ENCODE data around the gene CATSPERZ. TPM values are rescaled to one million over a fixed set of nuclear protein-coding genes. Genes with fewer than 3 reads are reported as not detected.

CATSPERZ gene
- total and polyA plus RNA-seq, 2 of the 13 experiments (the other 11 are each of a cell fraction or from before 2014, with no cell fraction given): 0.22 to 0.48 TPM

DNA sequence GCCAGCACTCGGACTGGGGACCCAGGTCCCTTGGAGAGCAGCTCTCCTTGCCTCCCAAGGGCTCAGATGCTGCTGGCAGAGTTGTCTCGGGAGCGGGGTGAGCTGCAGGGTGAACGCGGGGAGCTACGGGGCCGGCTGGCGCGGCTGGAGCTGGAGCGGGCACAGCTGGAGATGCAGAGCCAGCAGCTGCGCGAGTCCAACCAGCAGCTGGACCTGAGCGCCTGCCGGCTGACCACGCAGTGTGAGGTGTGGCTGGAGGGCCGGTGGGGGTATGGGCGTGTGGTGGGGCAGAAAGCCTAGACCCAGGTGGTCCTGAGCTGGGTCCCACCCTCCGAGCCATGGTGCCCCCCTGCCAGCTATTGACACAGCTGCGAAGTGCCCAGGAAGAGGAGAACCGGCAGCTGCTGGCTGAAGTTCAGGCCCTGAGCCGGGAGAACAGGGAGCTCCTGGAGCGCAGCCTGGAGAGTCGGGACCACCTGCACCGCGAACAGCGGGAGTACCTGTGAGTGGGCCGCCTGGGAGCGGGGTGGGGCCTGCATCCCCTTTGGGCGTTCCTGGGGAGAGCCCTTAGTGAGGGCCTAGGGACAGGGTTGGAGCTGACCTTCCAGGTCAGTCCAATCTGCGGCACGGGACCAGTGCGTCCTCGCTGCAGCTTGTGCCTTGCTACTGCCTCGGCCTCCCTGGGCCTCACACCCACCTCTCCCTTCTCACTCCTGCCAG is 53.0 kb downstream of the CATSPERZ start:
- 40% methylated on average over 9 of the region's 34 CpGs for WGBS (ENCODE audit: low lambda C conversion rate)

More for the DNA sequence above, 53.0 kb downstream of the CATSPERZ start:
- no peak overlapping the region for H3K27ac ChIP-seq (ENCODE audit: extremely low read length, insufficient read depth, low read length)
- H2AFZ ChIP-seq (ENCODE audit: low read length): no peak overlapping the region
- H3K9ac ChIP-seq (ENCODE audit: insufficient read depth, low read depth, low read length): no peak overlapping the region
- H3K9me3 ChIP-seq (ENCODE audit: low read length): no peaks in the 10 kb centered on the region
- no peak for DNase-seq (ENCODE audit: low spot score)
- no peak for ATAC-seq
- H4K20me1 ChIP-seq (ENCODE audit: insufficient read depth, low read length): no peaks in the 10 kb centered on the region
- H3K4me1 ChIP-seq (ENCODE audit: insufficient read depth, low read length): peaks cover 53% of the 10 kb centered on the region
- TF ChIP-seq, protein P1, sequence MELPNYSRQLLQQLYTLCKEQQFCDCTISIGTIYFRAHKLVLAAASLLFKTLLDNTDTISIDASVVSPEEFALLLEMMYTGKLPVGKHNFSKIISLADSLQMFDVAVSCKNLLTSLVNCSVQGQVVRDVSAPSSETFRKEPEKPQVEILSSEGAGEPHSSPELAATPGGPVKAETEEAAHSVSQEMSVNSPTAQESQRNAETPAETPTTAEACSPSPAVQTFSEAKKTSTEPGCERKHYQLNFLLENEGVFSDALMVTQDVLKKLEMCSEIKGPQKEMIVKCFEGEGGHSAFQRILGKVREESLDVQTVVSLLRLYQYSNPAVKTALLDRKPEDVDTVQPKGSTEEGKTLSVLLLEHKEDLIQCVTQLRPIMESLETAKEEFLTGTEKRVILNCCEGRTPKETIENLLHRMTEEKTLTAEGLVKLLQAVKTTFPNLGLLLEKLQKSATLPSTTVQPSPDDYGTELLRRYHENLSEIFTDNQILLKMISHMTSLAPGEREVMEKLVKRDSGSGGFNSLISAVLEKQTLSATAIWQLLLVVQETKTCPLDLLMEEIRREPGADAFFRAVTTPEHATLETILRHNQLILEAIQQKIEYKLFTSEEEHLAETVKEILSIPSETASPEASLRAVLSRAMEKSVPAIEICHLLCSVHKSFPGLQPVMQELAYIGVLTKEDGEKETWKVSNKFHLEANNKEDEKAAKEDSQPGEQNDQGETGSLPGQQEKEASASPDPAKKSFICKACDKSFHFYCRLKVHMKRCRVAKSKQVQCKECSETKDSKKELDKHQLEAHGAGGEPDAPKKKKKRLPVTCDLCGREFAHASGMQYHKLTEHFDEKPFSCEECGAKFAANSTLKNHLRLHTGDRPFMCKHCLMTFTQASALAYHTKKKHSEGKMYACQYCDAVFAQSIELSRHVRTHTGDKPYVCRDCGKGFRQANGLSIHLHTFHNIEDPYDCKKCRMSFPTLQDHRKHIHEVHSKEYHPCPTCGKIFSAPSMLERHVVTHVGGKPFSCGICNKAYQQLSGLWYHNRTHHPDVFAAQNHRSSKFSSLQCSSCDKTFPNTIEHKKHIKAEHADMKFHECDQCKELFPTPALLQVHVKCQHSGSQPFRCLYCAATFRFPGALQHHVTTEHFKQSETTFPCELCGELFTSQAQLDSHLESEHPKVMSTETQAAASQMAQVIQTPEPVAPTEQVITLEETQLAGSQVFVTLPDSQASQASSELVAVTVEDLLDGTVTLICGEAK (IDR thresholded peaks at IDR 0.05): no peak
- TF ChIP-seq, protein P1 (CRISPR knock-in tag; IDR thresholded peaks at IDR 0.05): 0 out of 2 replicates have a peak, but pooled peaks have one; percentile 13
- no peak for TF ChIP-seq SIX4 (CRISPR knock-in tag; IDR thresholded peaks at IDR 0.05)
- 0 out of 2 replicates have a peak, but pooled peaks have one; percentile 22 for TF ChIP-seq ZSCAN31 (CRISPR knock-in tag; IDR thresholded peaks at IDR 0.05; ENCODE audit: low read depth)
- no peak for TF ChIP-seq ZNF883 (CRISPR knock-in tag; IDR thresholded peaks at IDR 0.05; ENCODE audit: not compliant biosample characterization)
- H3K27me3 ChIP-seq (ENCODE audit: control insufficient read depth in 1 of 2, insufficient read depth in 2 of 2, low read length in 2 of 2): peaks cover 2 to 26% of the 10 kb centered on the region in 2 experiments; a peak in 3 of 5 replicates
- H3K4me3 ChIP-seq (replicated peaks in 1 of 3; ENCODE audit: insufficient read depth in 1 of 3, low read depth in 2 of 3, low read length in 3 of 3): 0 out of 6 replicates have a peak overlapping the region, but pooled peaks of 1 of the 3 experiments have one; percentile 19
- intact Hi-C loops (cut with micrococcal nuclease; ENCODE audit: unreplicated experiment): no loop called here
- BruUV-seq (replicated peaks): no TSS peak
- POLR2A ChIA-PET: interaction anchor here (6.5 kb wide), 1 partner anchor 36 kb away, joined by 61 read pairs; the partner anchor contains the start of genes PRDX5 and TRMT112
- in situ Hi-C loops (cut with HindIII; ENCODE audit: extremely low pct_ligation_motif_present, low pct_unique_long_range_greater_than_20kb): no loop called here
- no peaks in the 10 kb centered on the region for H3K36me3 ChIP-seq (replicated peaks in 1 of 2; ENCODE audit: control insufficient read depth in 1 of 2, insufficient read depth in 2 of 2, low read length in 2 of 2)
- H3K4me2 ChIP-seq (ENCODE audit: low read depth, low read length): peak overlapping the region; percentile 29; the same call in 1 of the 2 replicates
- H3K79me2 ChIP-seq (ENCODE audit: insufficient read depth, low read length): no peaks in the 10 kb centered on the region
- CTCF ChIA-PET (ENCODE audit: low intra/inter-chr PET ratio, low total read pairs): no interaction called here
- FAIRE-seq: no peak

All from HepG2 (cell line).